ENCODE measurements around the gene SIGLEC15.

- no peak for TF ChIP-seq REST (IDR thresholded peaks at IDR 0.05; ENCODE audit: insufficient replicate concordance, low read depth)
- TF ChIP-seq CTCF (IDR thresholded peaks at IDR 0.05; ENCODE audit: insufficient read depth, low read length): no peak
Observed at GRCh38 chr18:45805551-45805950, 19.9 kb upstream of the SIGLEC15 start.

Measured in HL-60 (cell line).